Astrocyte of the cerebellum (primary cell): ENCODE results near the gene PLCD1.
"Not testable (repeated sequence)": the region's sequence is repeated elsewhere in the genome, so short reads cannot be mapped to it uniquely, and the experiment has no call there.

Source experiments
- DNase-seq: peaks from one replicate; pipeline ENCODE4 v3.0.0-alpha.2; 2011; ENCODE audit warnings: low read depth
- H3K4me3 ChIP-seq: 2 replicates; pipeline ENCODE4 v1.5.1; 2011; ENCODE audit warnings: mild to moderate bottlenecking, low read depth, low read length, moderate library complexity
- CTCF ChIP-seq: IDR thresholded peaks from 2 replicates; pipeline ENCODE4 v1.5.1; 2012; ENCODE audit warnings: low read length, low read depth, moderate library complexity, mild to moderate bottlenecking; ENCODE audit errors: missing control alignments
- in situ Hi-C: cut with HindIII; loops from 2 replicates; pipeline ENCODE4 v1.10.0; 2017; ENCODE audit warnings: low sequenced_read_pairs

PLCD1 gene

DNA sequence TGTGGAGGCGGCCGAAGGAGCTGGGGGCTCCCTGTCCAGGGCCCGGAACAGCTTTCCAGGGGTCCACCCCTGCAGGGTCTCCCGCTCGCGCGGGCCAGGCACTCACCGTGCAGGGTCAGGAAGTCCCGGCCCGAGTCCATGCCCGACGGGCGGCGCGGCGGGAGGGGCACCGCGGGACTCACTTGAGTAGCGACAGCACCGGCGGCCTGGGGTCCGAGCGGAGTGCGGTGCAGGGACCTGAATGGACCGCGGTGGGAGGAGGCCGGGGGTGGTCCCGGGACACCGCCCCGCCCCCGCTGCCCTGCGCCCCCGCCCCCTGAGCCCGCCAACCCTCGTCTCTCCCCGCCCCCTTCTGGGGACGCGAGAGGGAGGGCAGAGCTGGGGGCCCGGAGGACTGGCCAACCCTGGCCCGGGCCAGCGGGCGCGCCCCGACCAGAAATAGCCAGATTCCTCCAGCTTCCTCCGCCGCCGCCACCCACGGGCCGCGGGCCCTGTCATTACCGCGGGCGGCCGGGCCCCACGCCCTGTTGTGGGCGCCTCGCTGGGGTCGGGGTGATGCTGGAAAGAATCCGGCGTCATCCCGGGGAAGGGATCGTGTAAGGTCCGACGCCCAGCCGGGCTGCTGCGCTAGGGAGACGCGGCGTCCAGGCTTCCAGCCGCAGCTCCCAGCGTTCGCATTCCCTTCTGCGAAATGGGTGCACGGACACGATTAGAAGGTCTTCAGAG is at the start of gene PLCD1:
Gene PLCD1, minus strand, starts transcription at position 243 of the 726 bp plus-strand sequence. Its CDS starts 103 bp downstream, at position 140.
- peak within 1 kb of the TSS; percentile 61 for H3K4me3 ChIP-seq
- TF ChIP-seq CTCF = no peak
- in situ Hi-C loops = no loop called here
- no peak for DNase-seq

DNA sequence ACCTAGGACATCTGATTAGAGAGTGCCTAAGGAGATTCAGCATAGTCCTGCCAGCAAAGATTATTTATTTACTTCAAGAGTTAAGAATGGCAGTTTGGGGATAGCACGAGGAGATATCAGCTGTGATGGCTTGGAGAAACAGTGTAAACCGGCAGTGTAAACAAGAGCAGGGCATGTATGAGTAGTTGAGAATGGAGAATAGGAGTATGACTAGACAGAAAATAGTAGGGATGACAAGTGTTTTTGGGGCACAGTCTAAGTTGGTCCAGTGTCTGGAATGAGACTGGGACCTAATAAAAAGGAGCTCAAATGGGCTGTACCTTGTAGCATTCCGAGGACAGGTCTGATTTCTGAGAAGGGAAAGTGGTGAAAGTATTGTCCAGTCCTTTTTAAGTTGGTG is 47.6 kb upstream of the PLCD1 start:
- H3K4me3 ChIP-seq, in situ Hi-C loops, DNase-seq: not testable (repeated sequence)

DNA sequence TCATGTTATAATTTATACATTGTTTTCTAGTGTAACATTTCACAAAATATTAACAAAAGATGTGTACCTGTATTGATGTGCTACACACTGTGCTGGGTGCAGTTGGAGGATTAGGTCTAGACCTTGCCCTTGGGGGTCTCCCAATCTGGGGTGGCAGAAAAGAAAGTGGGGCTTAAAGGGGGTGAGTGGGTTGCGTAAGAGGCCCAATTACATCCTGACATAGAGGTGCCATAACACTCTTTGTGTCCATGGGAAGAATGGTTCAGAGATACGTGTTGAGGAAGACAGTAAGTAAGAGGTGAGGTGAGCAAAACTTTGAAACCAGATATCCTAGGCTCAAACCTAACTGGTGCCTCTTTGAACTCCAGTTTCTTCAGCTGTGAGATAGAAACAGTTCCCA is 40.6 kb upstream of the PLCD1 start:
- no peak for TF ChIP-seq CTCF
- H3K4me3 ChIP-seq = no peak overlapping the region
- no peak for DNase-seq
- in situ Hi-C loops = no loop called here

DNA sequence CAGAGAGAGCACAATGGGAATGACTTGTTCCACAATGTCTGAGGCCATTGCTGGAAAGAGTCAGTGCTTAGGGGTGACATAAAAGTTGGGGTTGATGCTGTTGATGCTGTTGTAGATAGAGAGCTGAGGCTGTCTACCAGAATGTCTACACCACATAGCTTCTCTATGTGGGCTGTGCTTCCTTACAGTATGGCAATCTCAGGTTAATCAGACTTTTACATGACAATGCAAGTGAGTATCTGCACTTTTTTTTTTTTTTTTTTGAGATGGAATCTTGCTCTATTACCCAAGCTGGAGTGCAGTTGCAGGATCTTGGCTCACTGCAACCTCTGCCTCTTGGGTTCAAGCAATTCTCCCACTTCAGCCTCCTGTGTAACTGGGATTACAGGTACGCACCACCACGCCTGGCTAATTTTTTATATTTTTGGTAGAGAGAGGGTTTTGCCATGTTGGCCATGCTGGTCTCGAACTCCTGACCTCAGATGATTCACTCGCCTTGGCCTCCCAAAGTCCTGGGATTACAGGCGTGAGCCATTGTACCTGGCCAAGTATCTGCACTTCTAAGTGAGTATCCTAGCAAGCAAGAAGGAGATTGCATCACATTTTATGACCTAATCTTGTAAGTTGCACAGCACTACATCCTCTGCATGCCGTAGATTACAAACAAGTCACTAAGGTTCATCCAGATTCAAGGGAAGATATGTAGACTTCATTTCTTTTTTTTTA is 38.2 kb upstream of the PLCD1 start:
- DNase-seq = no peak
- TF ChIP-seq CTCF = no peak
- in situ Hi-C loops = no loop called here
- no peak overlapping the region for H3K4me3 ChIP-seq

DNA sequence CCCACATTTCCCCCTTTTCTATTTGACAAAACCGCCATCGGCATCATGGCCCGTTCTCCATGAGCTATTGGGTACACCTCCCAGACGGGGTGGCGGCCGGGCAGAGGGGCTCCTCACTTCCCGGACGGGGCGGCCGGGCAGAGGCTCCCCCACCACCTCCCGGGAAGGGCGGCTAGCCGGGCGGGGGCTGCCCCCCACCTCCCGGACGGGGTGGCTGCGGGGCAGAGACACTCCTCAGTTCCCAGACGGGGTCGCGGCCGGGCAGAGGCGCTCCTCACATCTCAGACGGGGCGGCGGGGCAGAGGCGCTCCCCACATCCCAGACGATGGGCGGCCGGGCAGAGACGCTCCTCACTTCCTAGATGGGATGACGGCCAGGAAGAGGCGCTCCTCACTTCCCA is 35.0 kb upstream of the PLCD1 start:
- H3K4me3 ChIP-seq, DNase-seq, in situ Hi-C loops: not testable (repeated sequence)

DNA sequence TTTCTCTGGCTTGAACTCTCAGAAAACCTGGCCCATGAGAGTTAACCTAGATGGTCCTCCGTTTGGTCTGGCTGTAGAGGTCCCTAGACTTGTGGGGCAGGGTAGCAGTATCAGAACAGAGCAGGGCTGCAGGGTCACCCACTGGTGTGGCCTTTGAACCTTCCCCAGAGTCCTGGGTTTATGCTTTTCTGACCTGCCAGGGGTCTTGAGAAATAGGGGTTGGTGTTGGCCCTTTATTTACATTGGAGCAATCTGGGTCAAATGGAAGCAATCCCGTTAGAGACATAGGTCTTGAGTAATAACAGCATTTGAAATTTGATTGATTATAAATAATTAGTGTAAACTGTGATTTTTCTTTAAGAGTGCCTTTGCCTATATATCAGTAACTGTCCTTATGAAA is 33.4 kb upstream of the PLCD1 start:
- no peak overlapping the region for H3K4me3 ChIP-seq
- TF ChIP-seq CTCF = no peak
- in situ Hi-C loops = no loop called here

DNA sequence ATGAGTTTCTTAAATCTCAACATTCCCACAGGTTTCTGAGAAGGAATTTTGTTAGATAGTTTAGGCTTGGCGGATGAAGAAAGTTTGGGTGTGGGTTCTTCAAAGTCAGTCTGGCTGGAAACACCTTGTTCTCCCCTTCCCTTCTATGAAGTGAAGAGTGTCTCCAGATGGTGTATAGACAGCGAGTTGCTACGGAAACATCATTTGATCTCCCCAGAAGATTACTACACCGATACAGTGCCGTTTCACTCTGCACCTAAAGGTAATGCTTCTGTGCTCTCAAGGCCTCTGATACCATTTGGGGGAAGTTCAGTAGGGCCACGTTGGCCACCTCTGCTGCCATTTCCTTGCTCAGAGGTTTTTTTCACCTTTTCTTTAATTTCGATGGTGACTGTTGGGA is 30.1 kb upstream of the PLCD1 start:
- no peak overlapping the region for H3K4me3 ChIP-seq
- DNase-seq = no peak
- in situ Hi-C loops = no loop called here

More for the DNA sequence above, 33.4 kb upstream of the PLCD1 start:
- no peak for DNase-seq

More for the DNA sequence above, 30.1 kb upstream of the PLCD1 start:
- no peak for TF ChIP-seq CTCF
